MCF 10A (cell line): Measurements from ENCODE around the gene DMXL1. TPM values are rescaled to one million over a fixed set of nuclear protein-coding genes. Genes with fewer than 3 reads are reported as not detected.
"Not testable (repeated sequence)": the region's sequence is repeated elsewhere in the genome, so short reads cannot be mapped to it uniquely, and the experiment has no call there.

Experiments used
- BruUV-seq: library from RNA; stranded (reverse); fragments of 400-500 nt; replicated peaks from 2 replicates; lab custom pipeline; 2021; lab: Mats Ljungman, UMichigan
- CTCF ChIA-PET: fragments of 300-600 bp; sonication (Branson Sonifier 250); formaldehyde crosslinking; extraction: SDS; loops from one replicate; lab custom pipeline; 2021; ENCODE audit warnings: antibody characterized with exemption, inconsistent platforms; lab: Yijun Ruan, JAX
- POLR2A ChIA-PET: fragments of 300-600, 350-650 bp; sonication (Branson Sonifier 250); formaldehyde crosslinking; extraction: SDS; loops from one replicate; lab custom pipeline; 2020; ENCODE audit warnings: antibody characterized with exemption, inconsistent platforms; lab: Yijun Ruan, JAX
- DNase-seq: peaks from one replicate; pipeline ENCODE4 v3.0.0-alpha.2; 2018; ENCODE audit not compliant: unreplicated experiment
- H3K27ac Mint-ChIP-seq: one replicate; pipeline ENCODE4 v1.8.0; 2022; ENCODE audit warnings: mild to moderate bottlenecking, low read depth, mixed read lengths; ENCODE audit not compliant: unreplicated experiment
- H3K27me3 Mint-ChIP-seq: one replicate; pipeline ENCODE4 v1.8.0; 2022; ENCODE audit warnings: mixed read lengths; ENCODE audit not compliant: insufficient read depth, unreplicated experiment
- H3K36me3 Mint-ChIP-seq: one replicate; pipeline ENCODE4 v1.8.0; 2022; ENCODE audit warnings: mild to moderate bottlenecking, moderate library complexity, mixed read lengths; ENCODE audit not compliant: insufficient read depth, unreplicated experiment
- H3K4me1 Mint-ChIP-seq: one replicate; pipeline ENCODE4 v1.8.0; 2022; ENCODE audit warnings: mixed read lengths; ENCODE audit not compliant: insufficient read depth, unreplicated experiment
- H3K4me3 Mint-ChIP-seq: one replicate; pipeline ENCODE4 v1.8.0; 2022; ENCODE audit warnings: mild to moderate bottlenecking, moderate library complexity, mixed read lengths; ENCODE audit not compliant: unreplicated experiment
- H3K9me3 Mint-ChIP-seq: one replicate; pipeline ENCODE4 v1.8.0; 2022; ENCODE audit warnings: mixed read lengths; ENCODE audit not compliant: unreplicated experiment
- intact Hi-C: fragments of 100-400 bp; cut with micrococcal nuclease; formaldehyde crosslinking; loops from 2 replicates; pipeline ENCODE4 v1.14.1; 2022
- total RNA-seq: library from RNA; stranded (reverse); gene quantifications from 2 replicates; pipeline ENCODE4 v1.2.3, GENCODE V29; 2022
- TF ChIP-seq, protein P1 (sequence below): fragments of 200-600 bp; IDR thresholded peaks from one replicate; pipeline ENCODE4 v1.8.0; 2022; ENCODE audit warnings: antibody characterized with exemption, mild to moderate bottlenecking; ENCODE audit not compliant: unreplicated experiment

DMXL1 gene
- total RNA-seq, 1 experiment from 2014 or later = 45.1 TPM

- no peaks in the 10 kb centered on the region for H3K9me3 Mint-ChIP-seq
- BruUV-seq = no TSS peak
- POLR2A ChIA-PET = no interaction called here
- no peak for DNase-seq
- H3K27ac Mint-ChIP-seq = no peak overlapping the region
- TF ChIP-seq, protein P1, sequence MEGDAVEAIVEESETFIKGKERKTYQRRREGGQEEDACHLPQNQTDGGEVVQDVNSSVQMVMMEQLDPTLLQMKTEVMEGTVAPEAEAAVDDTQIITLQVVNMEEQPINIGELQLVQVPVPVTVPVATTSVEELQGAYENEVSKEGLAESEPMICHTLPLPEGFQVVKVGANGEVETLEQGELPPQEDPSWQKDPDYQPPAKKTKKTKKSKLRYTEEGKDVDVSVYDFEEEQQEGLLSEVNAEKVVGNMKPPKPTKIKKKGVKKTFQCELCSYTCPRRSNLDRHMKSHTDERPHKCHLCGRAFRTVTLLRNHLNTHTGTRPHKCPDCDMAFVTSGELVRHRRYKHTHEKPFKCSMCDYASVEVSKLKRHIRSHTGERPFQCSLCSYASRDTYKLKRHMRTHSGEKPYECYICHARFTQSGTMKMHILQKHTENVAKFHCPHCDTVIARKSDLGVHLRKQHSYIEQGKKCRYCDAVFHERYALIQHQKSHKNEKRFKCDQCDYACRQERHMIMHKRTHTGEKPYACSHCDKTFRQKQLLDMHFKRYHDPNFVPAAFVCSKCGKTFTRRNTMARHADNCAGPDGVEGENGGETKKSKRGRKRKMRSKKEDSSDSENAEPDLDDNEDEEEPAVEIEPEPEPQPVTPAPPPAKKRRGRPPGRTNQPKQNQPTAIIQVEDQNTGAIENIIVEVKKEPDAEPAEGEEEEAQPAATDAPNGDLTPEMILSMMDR = no peak
- no peak overlapping the region for H3K4me3 Mint-ChIP-seq
- CTCF ChIA-PET = interaction anchor here (1.6 kb wide), 1 partner anchor 135 kb away, joined by 6 read pairs; the partner anchor contains the start of gene DTWD2
- H3K27me3 Mint-ChIP-seq = no peaks in the 10 kb centered on the region
- intact Hi-C loops = no loop called here
- peaks cover 76% of the 10 kb centered on the region for H3K36me3 Mint-ChIP-seq
- H3K4me1 Mint-ChIP-seq = no peaks in the 10 kb centered on the region
Measured at GRCh38 chr5:119123280-119123679, 52.4 kb downstream of the DMXL1 start.

DNA sequence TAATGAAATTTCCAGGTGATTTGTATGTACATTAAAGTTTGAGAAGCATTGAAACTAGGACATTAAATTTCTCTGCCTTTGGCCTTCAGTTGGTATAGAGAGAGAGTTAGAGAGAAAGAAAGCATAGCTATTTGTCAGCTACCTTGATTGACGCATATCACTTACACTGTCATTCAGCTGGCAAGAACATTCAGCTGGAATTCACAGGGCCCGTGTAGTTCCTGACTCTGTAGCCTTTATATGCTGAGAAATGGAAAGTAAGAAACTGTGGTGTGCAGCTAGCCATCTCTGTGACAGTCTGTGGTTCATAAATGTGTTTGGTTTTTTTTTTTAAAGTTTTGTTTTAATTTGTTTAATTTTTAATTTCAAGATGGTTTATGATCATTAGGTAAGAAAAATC lies 58.9 kb downstream of the DMXL1 start:
- peaks cover 47% of the 10 kb centered on the region for H3K36me3 Mint-ChIP-seq
- intact Hi-C loops = no loop called here
- TF ChIP-seq, protein P1 = no peak
- no peak overlapping the region for H3K4me3 Mint-ChIP-seq
- DNase-seq = no peak
- BruUV-seq = no TSS peak
- no peak overlapping the region for H3K27ac Mint-ChIP-seq
- POLR2A ChIA-PET = no interaction called here
- no peaks in the 10 kb centered on the region for H3K27me3 Mint-ChIP-seq
- H3K4me1 Mint-ChIP-seq = no peaks in the 10 kb centered on the region
- CTCF ChIA-PET = interaction anchor here (0.5 to 1.7 kb wide), 4 partner anchors 11 to 283 kb away, joined by 3 to 7 read pairs (median 3); no protein-coding TSS in a partner anchor
- peaks cover 1% of the 10 kb centered on the region for H3K9me3 Mint-ChIP-seq

DNA sequence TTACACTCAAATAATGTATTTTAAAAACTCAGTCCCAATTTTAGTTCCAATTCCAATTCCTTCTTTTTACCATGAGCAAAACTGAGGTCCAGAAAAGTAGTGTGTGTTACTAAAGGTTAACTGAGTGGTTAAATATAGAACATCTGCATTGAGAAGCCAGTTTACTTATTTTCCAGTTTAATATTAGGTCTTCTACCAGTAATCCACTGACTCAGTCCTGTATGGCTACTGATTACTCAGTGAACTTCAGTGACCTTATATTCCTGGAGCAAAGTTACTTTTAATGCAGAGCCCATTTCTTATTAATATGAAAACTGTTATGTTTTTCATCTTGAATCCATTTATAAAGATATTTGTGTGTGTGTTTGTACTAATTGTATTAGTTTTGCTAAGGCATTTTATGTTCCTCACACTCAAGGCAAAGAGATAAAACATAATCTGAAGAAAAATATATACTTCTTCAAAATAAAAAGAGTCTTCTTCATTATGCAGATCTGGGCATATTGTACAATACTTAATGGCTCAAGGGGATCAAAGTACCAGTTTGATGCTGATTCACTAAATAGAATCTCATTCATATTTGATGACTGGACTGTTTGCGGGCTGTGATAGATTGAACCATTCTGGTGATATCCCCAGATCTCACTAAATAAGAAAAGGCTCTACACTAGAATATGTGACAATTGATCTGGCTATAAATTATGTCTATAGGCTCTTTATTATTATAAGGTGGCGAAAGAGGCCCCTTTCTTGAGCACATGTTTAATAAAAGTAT lies 60.8 kb downstream of the DMXL1 start:
- TF ChIP-seq, protein P1 = no peak
- CTCF ChIA-PET = interaction anchor here (0.6 kb wide), 1 partner anchor 374 kb away, joined by 3 read pairs; no protein-coding TSS in a partner anchor
- Mint-ChIP-seq H3K27me3 (no peaks in the 10 kb centered on the region), H3K4me3 (no peak overlapping the region), H3K4me1 (no peaks in the 10 kb centered on the region), H3K36me3 (peaks cover 48% of the 10 kb centered on the region), H3K27ac (no peak overlapping the region), H3K9me3 (peaks cover 15% of the 10 kb centered on the region)
- DNase-seq = no peak
- BruUV-seq = no TSS peak
- intact Hi-C loops = no loop called here
- POLR2A ChIA-PET = no interaction called here

DNA sequence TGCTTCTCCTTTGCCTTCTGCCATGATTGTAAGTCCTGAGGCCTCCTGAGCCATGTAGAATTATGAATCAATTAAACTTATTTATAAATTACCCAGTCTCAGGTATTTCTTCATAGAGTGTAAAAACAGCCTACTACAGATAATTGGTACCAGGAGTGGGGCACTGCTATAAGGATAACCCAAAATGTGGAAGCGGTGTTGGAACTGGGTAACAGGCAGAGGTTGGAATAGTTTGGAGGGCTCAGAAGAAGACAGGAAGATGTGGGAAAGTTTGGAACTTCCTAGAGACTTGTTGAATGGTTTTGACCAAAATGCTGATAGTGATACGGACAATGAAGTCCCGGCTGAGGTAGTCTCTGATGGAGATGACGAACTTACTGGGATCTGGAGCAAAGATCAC lies 64.9 kb downstream of the DMXL1 start:
- DNase-seq, H3K4me3 Mint-ChIP-seq, H3K27me3 Mint-ChIP-seq, H3K4me1 Mint-ChIP-seq, BruUV-seq, intact Hi-C loops, H3K27ac Mint-ChIP-seq, POLR2A ChIA-PET: not testable (repeated sequence)
- H3K36me3 Mint-ChIP-seq = peaks cover 30% of the 10 kb centered on the region
- peaks cover 35% of the 10 kb centered on the region for H3K9me3 Mint-ChIP-seq
- CTCF ChIA-PET = interaction anchor here (0.9 kb wide), 1 partner anchor 11 kb away, joined by 5 read pairs; no protein-coding TSS in a partner anchor
